Neural progenitor cell (in vitro differentiated cells): ENCODE results near the gene KBTBD4. TPM values are rescaled to one million over a fixed set of nuclear protein-coding genes. Genes with fewer than 3 reads are reported as not detected.

Experiments
- DNase-seq: peaks from one replicate; pipeline ENCODE4 v3.0.0-alpha.2; 2016; ENCODE audit warnings: low spot score
- H2AFZ ChIP-seq: fragments of 200-600 bp; sonication (generic); replicated peaks from 2 replicates; pipeline ENCODE4 v1.6.1; 2016; ENCODE audit warnings: antibody characterized with exemption
- H3F3A ChIP-seq: fragments of 200-600 bp; sonication (generic); 2 replicates; pipeline ENCODE4 v1.6.1; 2016; ENCODE audit warnings: antibody characterized with exemption, low read depth
- H3K27ac ChIP-seq: fragments of 200-600 bp; sonication (generic); 2 replicates; pipeline ENCODE4 v1.5.1; 2016; ENCODE audit warnings: mild to moderate bottlenecking
- H3K27me3 ChIP-seq: fragments of 200-600 bp; sonication (generic); 2 replicates; pipeline ENCODE4 v1.6.1; 2016; ENCODE audit warnings: mild to moderate bottlenecking, moderate library complexity
- H3K36me3 ChIP-seq: fragments of 200-600 bp; sonication (generic); 2 replicates; pipeline ENCODE4 v1.5.1; 2016
- H3K4me1 ChIP-seq: fragments of 200-600 bp; sonication (generic); 2 replicates; pipeline ENCODE4 v1.6.1; 2016; ENCODE audit warnings: mixed run types
- H3K4me2 ChIP-seq: fragments of 200-600 bp; sonication (generic); 2 replicates; pipeline ENCODE4 v1.6.1; 2016
- H3K4me3 ChIP-seq: fragments of 200-600 bp; sonication (generic); 2 replicates; pipeline ENCODE4 v1.5.1; 2016
- H3K79me2 ChIP-seq: fragments of 200-600 bp; sonication (generic); 2 replicates; pipeline ENCODE4 v1.6.1; 2016; ENCODE audit warnings: low read depth
- H3K9ac ChIP-seq: fragments of 200-600 bp; sonication (generic); 2 replicates; pipeline ENCODE4 v1.6.1; 2016
- H3K9me3 ChIP-seq: fragments of 200-600 bp; sonication (generic); 2 replicates; pipeline ENCODE4 v1.5.1; 2016; ENCODE audit warnings: low read depth
- H4K20me1 ChIP-seq: fragments of 200-600 bp; sonication (generic); 2 replicates; pipeline ENCODE4 v1.6.1; 2016; ENCODE audit warnings: low read depth
- H3K27ac Mint-ChIP-seq: 3 replicates; pipeline ENCODE4 v1.8.0; 2021; ENCODE audit warnings: mixed read lengths
- H3K27me3 Mint-ChIP-seq: 2 replicates; pipeline ENCODE4 v1.8.0; 2022; ENCODE audit warnings: low read depth, mild to moderate bottlenecking, inconsistent platforms, moderate library complexity, mixed read lengths; ENCODE audit not compliant: insufficient read depth
- H3K36me3 Mint-ChIP-seq: 3 replicates; pipeline ENCODE4 v1.8.0; 2021; ENCODE audit warnings: mixed read lengths
- H3K4me1 Mint-ChIP-seq: 3 replicates; pipeline ENCODE4 v1.8.0; 2021; ENCODE audit warnings: mixed read lengths
- H3K4me3 Mint-ChIP-seq: 3 replicates; pipeline ENCODE4 v1.8.0; 2021; ENCODE audit warnings: mild to moderate bottlenecking, moderate library complexity, mixed read lengths
- H3K9me3 Mint-ChIP-seq: 3 replicates; pipeline ENCODE4 v1.8.0; 2020; ENCODE audit warnings: mixed read lengths
- CTCF ChIP-seq: fragments of 200-600 bp; sonication (generic); IDR thresholded peaks from 2 replicates; pipeline ENCODE4 v1.5.1; 2017; ENCODE audit warnings: antibody characterized with exemption, mild to moderate bottlenecking
- EZH2 ChIP-seq: fragments of 200-600 bp; sonication (generic); IDR thresholded peaks from 2 replicates; pipeline ENCODE4 v1.6.1; 2017; ENCODE audit warnings: antibody characterized with exemption, mild to moderate bottlenecking, moderate library complexity
- EZH2phosphoT487 ChIP-seq: fragments of 200-600 bp; sonication (generic); IDR thresholded peaks from 2 replicates; pipeline ENCODE4 v1.6.1; 2017; ENCODE audit warnings: antibody characterized with exemption
- total RNA-seq: library from RNA; depleted of rRNA; stranded (reverse); fragments of >200 nt; gene quantifications from 2 replicates; pipeline ENCODE4 v1.2.3, GENCODE V29; 2015; ENCODE audit warnings: low replicate concordance

The KBTBD4 gene
- total RNA-seq, 1 donor from 2014 or later, result 19.5 TPM

GRCh38 chr11:47539681-47540039 is 39.1 kb downstream of the KBTBD4 start:
- no peak overlapping the region for H3K4me3 Mint-ChIP-seq
- Histone ChIP-seq H3K9me3 (no peaks in the 10 kb centered on the region), H3K27ac (no peak overlapping the region), H2AFZ (no peak overlapping the region), H3K4me2 (no peak overlapping the region), H3K9ac (no peak overlapping the region), H3K4me3 (no peak overlapping the region), H4K20me1 (peaks cover 98% of the 10 kb centered on the region), H3K27me3 (no peaks in the 10 kb centered on the region), H3K36me3 (no peaks in the 10 kb centered on the region), H3K4me1 (peaks cover 4% of the 10 kb centered on the region), H3F3A (peaks cover 14% of the 10 kb centered on the region), H3K79me2 (peaks cover 100% of the 10 kb centered on the region)
- H3K27me3 Mint-ChIP-seq, result no peaks in the 10 kb centered on the region
- H3K27ac Mint-ChIP-seq, result peak overlapping the region; percentile 41
- H3K36me3 Mint-ChIP-seq, result peaks cover 17% of the 10 kb centered on the region
- no peak for DNase-seq
- H3K4me1 Mint-ChIP-seq, result peaks cover 22% of the 10 kb centered on the region
- no peaks in the 10 kb centered on the region for H3K9me3 Mint-ChIP-seq
- TF ChIP-seq CTCF, result no peak
- TF ChIP-seq EZH2, result no peak
- no peak for TF ChIP-seq EZH2phosphoT487

DNA sequence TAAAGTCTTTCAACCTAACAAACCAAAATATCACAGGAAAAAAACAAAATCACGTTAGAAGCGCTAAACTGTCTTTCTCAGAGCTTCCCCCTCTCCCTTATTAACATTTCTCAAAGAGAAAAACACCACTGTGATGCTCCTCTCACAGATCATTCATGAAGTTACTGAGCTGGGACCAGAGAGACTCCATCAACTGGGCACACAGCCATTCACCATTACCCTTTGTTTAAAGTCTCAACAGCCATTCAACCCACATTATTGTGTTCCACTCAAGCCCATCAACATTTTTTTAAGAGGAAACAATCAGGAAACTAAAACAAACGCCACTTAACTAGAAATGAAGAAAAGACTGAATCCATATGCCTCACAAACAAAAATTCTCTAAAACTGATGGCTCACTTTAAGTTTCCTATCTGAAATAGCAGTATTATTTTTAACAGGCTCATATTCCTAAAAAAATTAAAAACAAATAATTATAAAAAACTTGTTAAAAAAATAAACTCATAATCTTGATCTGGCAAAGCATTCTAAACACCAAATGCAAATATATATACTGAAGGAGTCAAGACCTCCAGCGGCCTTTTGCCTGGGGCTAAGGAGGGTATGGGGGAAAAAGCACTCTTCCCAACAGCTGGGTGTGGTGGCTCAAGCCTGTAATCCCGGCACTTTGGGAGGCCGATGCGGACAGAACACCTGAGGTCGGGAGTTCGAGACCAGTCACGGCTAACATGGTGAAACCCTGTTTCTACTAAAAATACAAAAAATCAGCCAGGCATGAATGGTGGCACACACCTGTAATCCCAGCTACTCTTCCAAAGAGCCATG is 39.8 kb downstream of the KBTBD4 start:
- peak; percentile 31 for DNase-seq
- Histone ChIP-seq H3K4me1 (peaks cover 2% of the 10 kb centered on the region), H3K79me2 (peaks cover 100% of the 10 kb centered on the region), H3K9me3 (no peaks in the 10 kb centered on the region), H3K27me3 (no peaks in the 10 kb centered on the region), H3K4me2 (peak overlapping the region; percentile 25), H2AFZ (no peak overlapping the region), H3K9ac (no peak overlapping the region), H3F3A (peaks cover 14% of the 10 kb centered on the region), H3K36me3 (no peaks in the 10 kb centered on the region), H3K27ac (peak overlapping the region; percentile 55), H4K20me1 (peaks cover 98% of the 10 kb centered on the region), H3K4me3 (no peak overlapping the region)
- Mint-ChIP-seq H3K9me3 (no peaks in the 10 kb centered on the region), H3K27me3 (no peaks in the 10 kb centered on the region), H3K4me3 (no peak overlapping the region), H3K4me1 (peaks cover 22% of the 10 kb centered on the region), H3K27ac (peak overlapping the region; percentile 78), H3K36me3 (peaks cover 17% of the 10 kb centered on the region)
- TF ChIP-seq EZH2phosphoT487 (no peak), EZH2 (no peak), CTCF (no peak)

- H3K4me2 ChIP-seq, result no peak overlapping the region
- H3K9ac ChIP-seq, result no peak overlapping the region
- peaks cover 100% of the 10 kb centered on the region for H3K79me2 ChIP-seq
- peaks cover 35% of the 10 kb centered on the region for H3K4me1 Mint-ChIP-seq
- H3K4me3 ChIP-seq, result no peak overlapping the region
- no peak overlapping the region for H2AFZ ChIP-seq
- H3F3A ChIP-seq, result peaks cover 14% of the 10 kb centered on the region
- no peaks in the 10 kb centered on the region for H3K27me3 ChIP-seq
- H3K36me3 ChIP-seq, result no peaks in the 10 kb centered on the region
- no peak overlapping the region for H3K27ac ChIP-seq
- H4K20me1 ChIP-seq, result peaks cover 98% of the 10 kb centered on the region
- H3K9me3 Mint-ChIP-seq, result no peaks in the 10 kb centered on the region
- H3K36me3 Mint-ChIP-seq, result peaks cover 15% of the 10 kb centered on the region
- no peaks in the 10 kb centered on the region for H3K9me3 ChIP-seq
- H3K4me1 ChIP-seq, result peaks cover 9% of the 10 kb centered on the region
- no peak overlapping the region for H3K4me3 Mint-ChIP-seq
- H3K27me3 Mint-ChIP-seq, result no peaks in the 10 kb centered on the region
- no peak for TF ChIP-seq EZH2
- no peak for TF ChIP-seq CTCF
- no peak for TF ChIP-seq EZH2phosphoT487
- DNase-seq, result no peak
- H3K27ac Mint-ChIP-seq, result no peak overlapping the region
These were observed 41.9 kb downstream of the KBTBD4 start for GRCh38 chr11:47536915-47537314.
